HG03196 (cell line): Measurements from ENCODE around the gene AKAP13.

Experiments
- ATAC-seq: cut with Tn5 transposase; IDR thresholded peaks from one replicate; pipeline ENCODE4 v1.9.1; 2021; ENCODE audit not compliant: unreplicated experiment

Gene AKAP13

GRCh38 chr15:85404918-85405866 is 24.8 kb downstream of the AKAP13 start:
- no peak for ATAC-seq

GRCh38 chr15:85406916-85407315 is 26.5 kb downstream of the AKAP13 start:
- ATAC-seq: no peak

GRCh38 chr15:85407421-85408269 is 27.2 kb downstream of the AKAP13 start:
- ATAC-seq: peak; percentile 48

GRCh38 chr15:85408270-85408746 is 27.9 kb downstream of the AKAP13 start:
- ATAC-seq: peak; percentile 49

- ATAC-seq: no peak
Measured at GRCh38 chr15:85412066-85412465, 31.7 kb downstream of the AKAP13 start.

GRCh38 chr15:85412956-85413854 is 32.8 kb downstream of the AKAP13 start:
- peak; percentile 93 for ATAC-seq

GRCh38 chr15:85414037-85414436 is 33.6 kb downstream of the AKAP13 start:
- no peak for ATAC-seq

GRCh38 chr15:85414495-85414894 is 34.1 kb downstream of the AKAP13 start:
- ATAC-seq: no peak

GRCh38 chr15:85414991-85415390 is 34.6 kb downstream of the AKAP13 start:
- ATAC-seq: no peak

GRCh38 chr15:85415783-85416182 is 35.4 kb downstream of the AKAP13 start:
- no peak for ATAC-seq

- no peak for ATAC-seq
Measured at GRCh38 chr15:85417276-85417675, 36.9 kb downstream of the AKAP13 start.

GRCh38 chr15:85419161-85419560 is 38.8 kb downstream of the AKAP13 start:
- no peak for ATAC-seq

GRCh38 chr15:85421116-85421925 is 40.9 kb downstream of the AKAP13 start:
- no peak for ATAC-seq

- ATAC-seq: no peak
Measured at GRCh38 chr15:85422607-85423006, 42.2 kb downstream of the AKAP13 start.

GRCh38 chr15:85423256-85423655 is 42.9 kb downstream of the AKAP13 start:
- no peak for ATAC-seq

- ATAC-seq: no peak
Measured at GRCh38 chr15:85424154-85424553, 43.8 kb downstream of the AKAP13 start.

GRCh38 chr15:85426481-85426880 is 46.1 kb downstream of the AKAP13 start:
- no peak for ATAC-seq

- ATAC-seq: no peak
Measured at GRCh38 chr15:85427286-85428028, 47.1 kb downstream of the AKAP13 start.

- ATAC-seq: no peak
Measured at GRCh38 chr15:85429522-85429921, 49.1 kb downstream of the AKAP13 start.
